Mononuclear cell (primary cell): Measurements from ENCODE around the gene MAFG. TPM values are rescaled to one million over a fixed set of nuclear protein-coding genes. Genes with fewer than 3 reads are reported as not detected.
"Not testable (repeated sequence)": the region's sequence is repeated elsewhere in the genome, so short reads cannot be mapped to it uniquely, and the experiment has no call there.

Experiments
- H3K27me3 ChIP-seq: 2 replicates; pipeline ENCODE4 v1.6.0; 2011; ENCODE audit warnings: low read length, control low read depth; ENCODE audit not compliant: insufficient read depth
- H3K4me1 ChIP-seq: 2 replicates; pipeline ENCODE4 v1.5.1; 2011; ENCODE audit warnings: mild to moderate bottlenecking, low read length, control low read depth; ENCODE audit not compliant: insufficient read depth
- H3K4me3 ChIP-seq: 2 replicates; pipeline ENCODE4 v1.5.1; 2011; ENCODE audit warnings: mild to moderate bottlenecking, low read length, moderate library complexity
- H3K9me3 ChIP-seq: 2 replicates; pipeline ENCODE4 v1.5.1; 2011; ENCODE audit warnings: low read depth, mild to moderate bottlenecking, control low read depth, low read length
- total RNA-seq: library from RNA; depleted of rRNA; stranded (reverse); fragments of >200 nt; gene quantifications from one replicate; pipeline ENCODE4 v1.2.3, GENCODE V29; 2012

MAFG gene
- total RNA-seq, 1 donor: 14.9 TPM

- Histone ChIP-seq H3K4me3 (peak overlapping the region; percentile 36), H3K9me3 (no peaks in the 10 kb centered on the region), H3K27me3 (peaks cover 5% of the 10 kb centered on the region), H3K4me1 (peaks cover 83% of the 10 kb centered on the region)
Observed at GRCh38 chr17:81923302-81924260, 4.0 kb downstream of the MAFG start.

GRCh38 chr17:81922566-81923301 is 4.8 kb downstream of the MAFG start:
- no peaks in the 10 kb centered on the region for H3K9me3 ChIP-seq
- H3K4me1 ChIP-seq: peaks cover 80% of the 10 kb centered on the region
- no peak overlapping the region for H3K4me3 ChIP-seq

GRCh38 chr17:81921996-81922565 is 5.5 kb downstream of the MAFG start:
- Histone ChIP-seq H3K27me3 (no peaks in the 10 kb centered on the region), H3K4me3 (no peak overlapping the region), H3K9me3 (no peaks in the 10 kb centered on the region), H3K4me1 (peaks cover 84% of the 10 kb centered on the region)

More at GRCh38 chr17:81922566-81923301, 4.8 kb downstream of the MAFG start:
- no peaks in the 10 kb centered on the region for H3K27me3 ChIP-seq

- Histone ChIP-seq H3K9me3 (no peaks in the 10 kb centered on the region), H3K4me1 (peaks cover 88% of the 10 kb centered on the region), H3K27me3 (no peaks in the 10 kb centered on the region), H3K4me3 (no peak overlapping the region)
Observed at GRCh38 chr17:81921537-81921862, 6.0 kb downstream of the MAFG start.

GRCh38 chr17:81920612-81921536 is 6.7 kb downstream of the MAFG start:
- Histone ChIP-seq H3K4me3 (no peak overlapping the region), H3K4me1 (peaks cover 88% of the 10 kb centered on the region), H3K27me3 (no peaks in the 10 kb centered on the region), H3K9me3 (no peaks in the 10 kb centered on the region)

GRCh38 chr17:81918832-81919545 is 8.5 kb downstream of the MAFG start:
- no peaks in the 10 kb centered on the region for H3K27me3 ChIP-seq
- H3K9me3 ChIP-seq: no peaks in the 10 kb centered on the region
- H3K4me1 ChIP-seq: peaks cover 71% of the 10 kb centered on the region
- no peak overlapping the region for H3K4me3 ChIP-seq

GRCh38 chr17:81918333-81918669 is 9.2 kb downstream of the MAFG start:
- not testable (repeated sequence) for H3K4me3 ChIP-seq, H3K9me3 ChIP-seq, H3K27me3 ChIP-seq
- H3K4me1 ChIP-seq: peaks cover 66% of the 10 kb centered on the region

- Histone ChIP-seq H3K4me3 (peak within 1 kb of the TSS; percentile 88), H3K9me3 (no peaks in the 10 kb centered on the region), H3K27me3 (no peaks in the 10 kb centered on the region), H3K4me1 (peaks cover 63% of the 10 kb centered on the region)
Observed at GRCh38 chr17:81917565-81918332, 9.8 kb downstream of the MAFG start, which contains the start of gene SIRT7. Gene SIRT7 (minus strand): TSS chr17:81918176. CDS start chr17:81918131, 45 bp downstream.

GRCh38 chr17:81916234-81917001 is 11.1 kb downstream of the MAFG start:
- peak overlapping the region; percentile 88 for H3K4me3 ChIP-seq
- peaks cover 56% of the 10 kb centered on the region for H3K4me1 ChIP-seq

GRCh38 chr17:81915331-81915730 is 12.2 kb downstream of the MAFG start:
- no peaks in the 10 kb centered on the region for H3K27me3 ChIP-seq
- no peak overlapping the region for H3K4me3 ChIP-seq

More at GRCh38 chr17:81916234-81917001, 11.1 kb downstream of the MAFG start:
- Histone ChIP-seq H3K27me3 (no peaks in the 10 kb centered on the region), H3K9me3 (no peaks in the 10 kb centered on the region)

GRCh38 chr17:81914103-81914850 is 13.3 kb downstream of the MAFG start:
- H3K27me3 ChIP-seq: no peaks in the 10 kb centered on the region
- no peak overlapping the region for H3K4me3 ChIP-seq
- no peaks in the 10 kb centered on the region for H3K9me3 ChIP-seq
- H3K4me1 ChIP-seq: peaks cover 48% of the 10 kb centered on the region

More at GRCh38 chr17:81915331-81915730, 12.2 kb downstream of the MAFG start:
- no peaks in the 10 kb centered on the region for H3K9me3 ChIP-seq
- H3K4me1 ChIP-seq: peaks cover 51% of the 10 kb centered on the region

GRCh38 chr17:81913394-81914102 is 14.0 kb downstream of the MAFG start:
- Histone ChIP-seq H3K4me3 (no peak overlapping the region), H3K9me3 (no peaks in the 10 kb centered on the region), H3K4me1 (peaks cover 41% of the 10 kb centered on the region), H3K27me3 (no peaks in the 10 kb centered on the region)
